NCI-H2227 (cell line): ENCODE measurements around the gene CRMP1.

Experiments
- DNase-seq: peaks from one replicate; lab custom pipeline; 2025; ENCODE audit not compliant: unreplicated experiment; lab: John Stamatoyannopoulos, UW

CRMP1 gene

GRCh38 chr4:5921101-5921980 is 28.5 kb upstream of the CRMP1 start:
- peak; percentile 5 for DNase-seq

GRCh38 chr4:5919571-5919970 is 26.7 kb upstream of the CRMP1 start:
- DNase-seq: no peak

- DNase-seq: no peak
Observed at GRCh38 chr4:5919044-5919443, 26.2 kb upstream of the CRMP1 start.

- DNase-seq: no peak
Observed at GRCh38 chr4:5918331-5918985, 25.6 kb upstream of the CRMP1 start.

- no peak for DNase-seq
Observed at GRCh38 chr4:5917672-5918071, 24.8 kb upstream of the CRMP1 start.

GRCh38 chr4:5916229-5916628 is 23.3 kb upstream of the CRMP1 start:
- DNase-seq: no peak

GRCh38 chr4:5913454-5913853 is 20.6 kb upstream of the CRMP1 start:
- DNase-seq: no peak

- DNase-seq: no peak
Observed at GRCh38 chr4:5912614-5913019, 19.7 kb upstream of the CRMP1 start.

- DNase-seq: no peak
Observed at GRCh38 chr4:5908876-5909427, 16.1 kb upstream of the CRMP1 start.

- DNase-seq: no peak
Observed at GRCh38 chr4:5906191-5906590, 13.3 kb upstream of the CRMP1 start.

- DNase-seq: no peak
Observed at GRCh38 chr4:5905714-5906113, 12.8 kb upstream of the CRMP1 start.

- DNase-seq: no peak
Observed at GRCh38 chr4:5900844-5901243, 8.0 kb upstream of the CRMP1 start.

- no peak for DNase-seq
Observed at GRCh38 chr4:5899881-5900280, 7.0 kb upstream of the CRMP1 start.

- no peak for DNase-seq
Observed at GRCh38 chr4:5899396-5899795, 6.5 kb upstream of the CRMP1 start.

- DNase-seq: no peak
Observed at GRCh38 chr4:5897674-5898073, 4.8 kb upstream of the CRMP1 start.

GRCh38 chr4:5895287-5895686 is 2.4 kb upstream of the CRMP1 start:
- no peak for DNase-seq

- DNase-seq: no peak
Observed at GRCh38 chr4:5894266-5894665, 1.4 kb upstream of the CRMP1 start.

- DNase-seq: no peak
Observed at GRCh38 chr4:5893591-5893990, 705 bp upstream of the CRMP1 start.

- peak; percentile 64 for DNase-seq
Observed at GRCh38 chr4:5892323-5893003, 423 bp downstream of the CRMP1 start.

- peak; percentile 42 for DNase-seq
Observed at GRCh38 chr4:5891563-5892322, 1.1 kb downstream of the CRMP1 start.
